Measurements from ENCODE around the gene DUOXA1.

DUOXA1 gene, protein sequence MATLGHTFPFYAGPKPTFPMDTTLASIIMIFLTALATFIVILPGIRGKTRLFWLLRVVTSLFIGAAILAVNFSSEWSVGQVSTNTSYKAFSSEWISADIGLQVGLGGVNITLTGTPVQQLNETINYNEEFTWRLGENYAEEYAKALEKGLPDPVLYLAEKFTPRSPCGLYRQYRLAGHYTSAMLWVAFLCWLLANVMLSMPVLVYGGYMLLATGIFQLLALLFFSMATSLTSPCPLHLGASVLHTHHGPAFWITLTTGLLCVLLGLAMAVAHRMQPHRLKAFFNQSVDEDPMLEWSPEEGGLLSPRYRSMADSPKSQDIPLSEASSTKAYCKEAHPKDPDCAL

DNA sequence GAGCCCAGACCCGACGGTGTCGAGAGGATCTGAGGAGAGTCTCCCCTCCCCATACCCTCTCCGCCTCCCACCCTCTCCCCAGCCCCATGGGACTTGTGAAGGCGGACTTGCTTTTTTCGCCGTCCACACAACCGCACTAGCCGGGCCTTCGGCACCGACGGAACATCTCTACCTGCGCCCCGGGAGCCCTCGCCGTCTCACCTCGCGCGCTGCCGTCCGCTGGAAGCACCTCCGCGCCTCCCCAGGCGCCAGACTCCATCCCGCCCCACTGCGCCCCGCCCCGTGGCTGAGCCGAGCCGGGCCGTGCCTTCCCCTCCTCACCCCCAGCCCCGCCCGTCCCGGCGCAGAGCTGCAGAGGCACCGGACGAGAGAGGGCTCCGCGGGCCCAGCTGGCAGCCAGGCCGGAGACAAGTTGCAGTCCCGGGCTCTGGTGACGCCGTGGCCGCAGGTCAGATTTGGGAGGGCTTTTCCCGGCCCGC, at the start of gene DUOXA1, which contains the start of gene DUOX1:
Gene DUOXA1 (minus strand): TSS at position 229 of the 479 bp plus-strand sequence. CDS start 6,865 bp downstream, outside the sequence.
Gene DUOX1 (plus strand): TSS at position 344 of the 479 bp plus-strand sequence. CDS start 1,973 bp downstream, outside the sequence.
- no peak for DNase-seq (ENCODE audit: low read depth in 3 of 3, low spot score in 1 of 3)

DNA sequence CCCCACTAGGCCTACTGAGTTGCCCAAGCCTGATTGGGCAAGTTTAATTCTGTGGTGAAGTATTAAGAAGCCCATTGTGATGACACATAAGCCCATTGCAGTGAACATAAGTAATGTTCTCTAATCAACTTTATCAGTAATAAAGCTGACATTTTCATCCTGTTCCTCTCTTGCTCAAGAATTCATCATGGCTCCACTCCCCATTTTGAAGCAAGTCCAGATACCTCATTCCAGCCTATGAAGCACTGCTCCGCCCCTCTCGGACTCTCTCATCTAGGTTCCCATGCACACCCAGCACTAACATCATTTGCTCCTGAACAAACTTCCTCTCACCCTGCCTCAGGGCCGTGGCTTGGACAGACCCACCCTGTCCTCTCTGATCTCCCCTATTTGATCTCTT, 47.6 kb upstream of the DUOXA1 start:
- no peak for DNase-seq (ENCODE audit: low read depth in 3 of 3, low spot score in 1 of 3)

DNA sequence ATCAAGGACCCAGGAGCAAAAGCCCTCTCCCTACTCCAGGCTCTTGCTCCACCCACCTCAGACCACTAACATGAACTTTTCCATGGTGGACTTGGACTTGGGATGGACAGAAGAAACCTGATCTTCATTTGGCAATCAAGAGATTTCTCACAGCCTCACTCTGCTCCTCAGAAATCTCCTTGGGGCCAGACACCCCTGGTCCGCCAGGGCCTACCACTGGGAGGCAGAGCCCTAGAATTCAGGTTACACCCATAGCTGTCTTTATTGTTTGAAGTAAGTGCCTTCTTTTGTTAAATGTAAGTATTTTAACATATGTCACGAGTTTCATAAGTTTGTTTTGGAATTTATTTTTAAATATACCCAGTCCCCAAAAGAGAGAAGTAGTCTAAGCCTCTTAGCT, 44.9 kb upstream of the DUOXA1 start:
- DNase-seq (ENCODE audit: low read depth in 3 of 3, low spot score in 1 of 3), result no peak

DNA sequence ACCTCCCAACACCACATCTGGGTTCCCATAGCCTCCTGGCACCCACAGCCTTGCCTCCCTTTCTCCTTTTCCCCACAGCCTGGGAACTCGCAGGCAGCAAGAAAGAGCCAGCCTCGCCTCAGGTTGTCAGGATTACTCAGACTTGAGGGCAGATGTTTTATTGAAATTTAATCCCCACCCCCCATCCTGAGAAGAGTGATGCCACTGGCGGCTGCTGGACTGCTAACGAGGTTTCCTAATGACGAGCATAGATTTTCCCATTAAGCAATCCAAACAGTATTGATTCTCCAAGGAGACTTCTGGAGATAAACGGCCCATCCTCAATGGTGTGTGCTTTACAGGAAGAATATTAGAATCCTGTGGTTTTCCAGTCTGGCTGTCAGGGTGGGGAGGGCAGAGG, 44.4 kb upstream of the DUOXA1 start:
- DNase-seq (ENCODE audit: low read depth in 3 of 3, low spot score in 1 of 3), result no peak

DNA sequence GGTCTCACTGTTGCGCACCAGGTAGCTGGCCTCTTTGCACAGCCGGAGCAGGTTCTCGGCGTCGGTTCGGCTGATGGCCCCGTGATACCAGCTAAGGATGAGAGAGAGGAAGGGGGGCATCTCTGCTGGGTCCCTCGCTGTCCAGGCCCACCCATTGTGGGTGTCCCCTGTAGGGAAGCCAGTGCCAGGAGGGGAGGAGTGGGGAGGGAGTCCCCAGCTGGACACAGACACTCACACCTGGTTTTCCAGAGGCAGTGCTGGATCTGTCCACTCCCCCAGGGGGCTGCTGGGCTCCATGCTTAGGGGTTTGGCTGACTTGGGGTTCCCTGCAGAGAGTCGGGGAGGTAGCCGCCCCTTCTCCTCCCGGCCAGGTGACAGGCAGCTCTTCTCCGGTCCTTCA, 42.2 kb upstream of the DUOXA1 start:
- DNase-seq (ENCODE audit: low read depth in 3 of 3, low spot score in 1 of 3), result no peak

DNA sequence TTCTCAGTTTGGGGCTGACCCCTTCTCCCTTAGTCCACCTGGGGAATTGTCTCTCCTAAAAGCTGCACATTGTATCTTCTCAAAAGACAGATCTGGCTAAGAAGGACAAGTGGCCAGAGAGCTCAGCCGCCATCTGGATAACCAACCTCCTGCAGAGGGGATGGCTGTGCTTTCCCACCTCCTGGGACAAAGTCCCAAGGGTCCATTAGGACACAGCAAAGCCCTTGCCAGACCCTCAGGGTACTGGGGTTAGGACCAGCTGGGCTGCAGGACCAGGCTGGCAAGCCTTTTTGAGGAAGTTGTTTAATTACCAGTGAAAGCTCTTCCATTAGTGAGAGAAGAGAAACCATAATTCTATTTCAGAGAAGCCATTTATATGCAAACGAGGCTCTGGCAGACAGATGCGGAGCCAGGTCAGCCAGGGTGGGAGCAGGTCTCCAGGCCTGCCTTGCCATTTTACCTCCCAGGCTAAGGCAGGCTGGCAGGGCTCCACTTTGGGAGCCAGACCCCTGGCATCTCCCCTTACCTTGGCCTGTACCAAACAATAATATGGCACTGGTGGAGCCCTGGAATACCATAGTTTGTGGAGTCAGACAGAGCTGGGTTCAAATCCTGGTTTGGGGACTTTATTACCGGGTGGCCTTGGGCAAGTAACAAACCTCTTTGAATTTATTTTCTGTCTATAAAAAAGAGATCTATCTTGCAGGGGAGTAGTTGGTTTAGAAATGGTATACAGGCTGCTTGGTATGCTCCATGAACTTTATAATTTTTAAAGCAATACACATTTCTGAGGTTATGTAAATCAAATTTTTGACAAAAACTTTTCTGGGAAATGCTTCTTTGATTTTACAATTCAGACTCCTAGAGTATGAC, 40.2 kb upstream of the DUOXA1 start:
- DNase-seq (ENCODE audit: low read depth in 3 of 3, low spot score in 1 of 3), result no peak

DNA sequence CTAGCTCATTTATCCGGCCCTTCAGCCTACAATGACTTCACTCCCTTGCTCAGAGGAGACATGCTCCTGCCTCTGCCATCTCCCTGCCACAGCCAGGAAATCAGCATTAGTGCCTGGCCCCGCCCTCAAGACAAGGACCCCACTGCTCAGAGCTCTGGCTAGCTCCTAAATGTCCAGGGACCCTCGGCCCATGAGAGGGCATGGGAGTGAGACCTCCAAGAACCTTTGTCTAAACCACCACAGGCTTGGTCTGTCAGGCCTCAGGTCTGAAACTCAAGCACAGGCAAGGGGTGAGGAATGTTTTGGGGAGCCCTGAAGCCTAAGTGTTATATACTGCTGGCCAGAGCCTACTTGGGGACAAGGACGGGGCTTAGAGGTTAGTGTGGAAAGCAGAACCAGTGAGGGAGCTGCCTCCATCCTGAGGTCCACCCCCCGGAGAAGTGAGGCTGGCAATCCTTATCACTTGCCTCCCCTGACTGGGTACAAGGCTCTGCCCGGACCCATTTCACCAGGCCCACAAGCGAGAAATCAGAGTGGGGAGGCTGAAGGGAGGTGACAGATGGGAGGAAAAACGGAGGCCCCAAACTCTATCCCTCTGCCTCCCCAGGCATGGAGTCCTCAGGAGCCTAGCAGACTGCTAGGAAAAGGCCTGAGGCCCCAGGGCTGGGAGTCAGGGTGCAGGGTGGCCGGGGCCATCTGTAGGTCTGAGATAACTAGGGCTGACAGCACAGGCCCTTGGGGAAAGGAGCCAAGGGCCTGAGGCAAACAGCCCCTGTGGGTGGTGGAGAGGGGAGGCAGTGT, 39.3 kb upstream of the DUOXA1 start:
- no peak for DNase-seq (ENCODE audit: low read depth in 3 of 3, low spot score in 1 of 3)

DNA sequence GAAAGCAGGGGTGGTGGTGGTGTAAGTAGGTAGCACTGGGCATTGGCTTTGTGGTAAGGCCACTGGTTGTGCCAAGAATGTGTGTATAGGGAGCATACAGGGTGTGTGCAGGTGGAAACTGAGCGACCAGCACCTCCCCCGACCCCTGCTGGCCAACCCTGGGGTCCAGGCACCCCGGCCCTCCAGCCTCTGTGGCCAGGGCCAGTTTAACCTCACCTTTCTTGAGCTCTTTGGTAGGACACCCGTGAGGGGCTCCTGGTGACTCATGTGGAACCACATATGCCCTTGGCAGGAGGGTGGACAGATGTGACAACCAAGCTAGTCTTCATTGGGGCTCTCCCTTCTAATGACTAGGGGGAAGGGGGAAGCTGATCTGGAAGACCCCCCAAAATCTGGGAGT, 38.6 kb upstream of the DUOXA1 start:
- no peak for DNase-seq (ENCODE audit: low read depth in 3 of 3, low spot score in 1 of 3)

DNA sequence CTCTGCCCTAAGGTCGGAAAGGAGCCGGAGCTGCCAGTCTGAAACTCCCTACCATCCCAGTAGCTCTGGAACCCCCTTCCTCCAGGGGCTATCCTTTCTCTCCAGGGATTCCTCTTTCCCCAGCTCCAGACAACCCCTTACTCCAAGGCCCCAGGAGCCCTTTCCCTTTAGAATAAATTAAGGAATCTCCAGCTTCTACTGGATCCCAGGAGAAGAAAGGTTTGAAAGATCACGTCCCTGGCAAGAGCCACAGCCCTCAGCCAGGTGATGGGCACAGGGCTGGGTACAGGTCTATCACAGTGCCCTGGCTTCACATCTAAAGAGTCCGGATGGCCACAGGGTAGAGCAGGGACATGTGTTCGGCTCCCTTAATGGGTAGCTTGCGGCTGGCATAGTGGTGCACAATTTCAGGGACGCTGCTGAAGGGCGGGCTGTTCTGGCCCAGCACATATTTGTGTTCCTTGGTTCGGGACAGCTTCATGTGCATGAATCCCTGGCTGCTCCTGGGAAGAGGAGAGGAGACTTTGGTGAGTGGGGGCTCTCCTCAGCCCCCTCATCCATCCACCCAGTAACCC, 38.0 kb upstream of the DUOXA1 start:
- DNase-seq (ENCODE audit: low read depth in 3 of 3, low spot score in 1 of 3), result no peak

DNA sequence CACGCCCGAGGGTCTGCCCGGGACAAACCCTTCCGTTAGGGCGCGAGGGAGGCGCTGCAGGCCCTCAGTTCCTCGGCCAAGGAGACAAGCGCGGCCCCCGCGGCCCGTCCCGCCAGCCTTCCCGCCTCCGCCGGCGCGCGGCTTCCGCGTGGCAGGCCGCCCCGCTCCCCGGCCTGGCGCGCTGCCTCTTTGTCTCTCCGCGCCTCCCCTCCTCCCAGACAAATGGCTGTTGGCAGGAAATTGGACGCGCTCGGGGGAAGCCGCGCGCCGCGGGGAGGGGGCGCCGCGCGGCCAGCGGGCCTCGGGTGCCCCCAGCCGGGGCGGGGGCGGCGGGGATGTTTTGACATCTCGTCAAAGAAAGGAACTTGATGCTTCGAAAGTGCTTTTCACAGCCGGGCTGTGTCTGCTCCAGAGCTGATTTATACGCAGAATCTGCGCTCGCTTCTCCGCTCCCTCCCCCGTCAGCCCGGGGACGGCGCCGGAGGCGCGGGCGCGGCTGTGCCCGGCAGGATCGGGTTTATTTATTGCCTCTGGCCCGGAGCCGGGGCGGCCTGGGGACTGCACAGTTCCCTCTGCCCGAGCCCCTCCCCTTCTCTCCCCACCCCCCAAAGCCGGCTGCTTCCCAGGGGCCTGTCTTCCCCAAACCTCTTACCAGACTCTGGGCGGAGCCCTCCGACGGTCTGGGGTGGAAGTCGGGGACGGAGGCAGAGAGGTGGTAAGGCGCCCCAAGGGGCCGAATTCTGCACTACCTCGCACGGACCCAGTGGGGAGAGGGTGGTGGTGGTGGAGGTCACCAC, 37.4 kb upstream of the DUOXA1 start:
- peak; percentile 53 to 65 (median 62) for DNase-seq (ENCODE audit: low read depth in 3 of 3, low spot score in 1 of 3)

DNA sequence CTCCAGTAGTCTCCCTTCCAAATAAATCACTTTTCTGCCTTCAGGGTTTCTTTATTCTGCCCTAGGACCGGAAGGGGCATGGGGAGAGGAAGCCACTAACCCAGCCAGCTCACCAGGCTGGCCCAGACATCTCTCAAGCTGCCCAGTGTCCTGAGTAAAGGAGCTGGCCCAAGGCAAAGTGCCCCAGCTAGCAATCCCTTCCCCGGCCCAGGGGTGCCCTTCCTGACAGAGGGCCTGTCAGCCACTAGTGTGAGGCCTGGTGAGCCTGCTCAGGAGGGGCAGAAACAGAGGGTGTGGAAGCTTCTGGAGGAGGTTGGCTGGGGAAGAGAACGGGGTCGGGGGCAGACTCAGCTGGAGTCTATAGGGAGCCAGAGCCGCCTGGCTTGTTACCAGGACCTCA, 35.9 kb upstream of the DUOXA1 start:
- no peak for DNase-seq (ENCODE audit: low read depth in 3 of 3, low spot score in 1 of 3)

DNA sequence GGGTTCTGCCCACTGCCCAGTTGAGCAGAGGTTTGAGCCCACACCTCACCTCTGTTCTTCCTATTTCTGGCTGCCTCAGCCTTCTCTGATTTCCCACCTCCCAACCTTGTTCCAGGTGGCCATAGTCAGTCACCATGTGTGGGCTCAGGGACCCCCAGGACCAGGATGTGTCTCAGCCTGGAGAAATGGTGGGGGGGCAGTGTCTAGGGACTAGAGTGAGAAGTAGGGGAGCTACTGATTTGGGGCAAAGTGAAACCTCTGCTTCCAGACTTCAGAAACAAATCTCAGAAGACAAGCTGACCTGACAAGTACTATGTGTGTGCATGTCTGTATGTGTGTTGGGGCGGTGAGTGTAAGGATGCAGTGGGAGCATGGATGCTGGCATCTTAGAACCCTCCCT, 35.2 kb upstream of the DUOXA1 start:
- DNase-seq (ENCODE audit: low read depth in 3 of 3, low spot score in 1 of 3), result no peak

DNA sequence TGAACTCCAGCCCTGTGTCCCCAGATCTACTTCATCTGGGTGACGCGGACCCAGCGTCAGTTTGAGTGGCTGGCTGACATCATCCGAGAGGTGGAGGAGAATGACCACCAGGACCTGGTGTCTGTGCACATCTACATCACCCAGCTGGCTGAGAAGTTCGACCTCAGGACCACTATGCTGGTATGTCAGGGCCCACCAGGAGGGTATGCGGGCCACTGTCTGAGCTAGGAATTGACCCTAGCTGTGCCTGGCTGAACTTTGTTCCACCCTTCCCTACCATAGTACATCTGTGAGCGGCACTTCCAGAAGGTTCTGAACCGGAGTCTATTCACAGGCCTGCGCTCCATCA, 33.8 kb upstream of the DUOXA1 start:
- DNase-seq (ENCODE audit: low read depth in 3 of 3, low spot score in 1 of 3), result no peak

DNA sequence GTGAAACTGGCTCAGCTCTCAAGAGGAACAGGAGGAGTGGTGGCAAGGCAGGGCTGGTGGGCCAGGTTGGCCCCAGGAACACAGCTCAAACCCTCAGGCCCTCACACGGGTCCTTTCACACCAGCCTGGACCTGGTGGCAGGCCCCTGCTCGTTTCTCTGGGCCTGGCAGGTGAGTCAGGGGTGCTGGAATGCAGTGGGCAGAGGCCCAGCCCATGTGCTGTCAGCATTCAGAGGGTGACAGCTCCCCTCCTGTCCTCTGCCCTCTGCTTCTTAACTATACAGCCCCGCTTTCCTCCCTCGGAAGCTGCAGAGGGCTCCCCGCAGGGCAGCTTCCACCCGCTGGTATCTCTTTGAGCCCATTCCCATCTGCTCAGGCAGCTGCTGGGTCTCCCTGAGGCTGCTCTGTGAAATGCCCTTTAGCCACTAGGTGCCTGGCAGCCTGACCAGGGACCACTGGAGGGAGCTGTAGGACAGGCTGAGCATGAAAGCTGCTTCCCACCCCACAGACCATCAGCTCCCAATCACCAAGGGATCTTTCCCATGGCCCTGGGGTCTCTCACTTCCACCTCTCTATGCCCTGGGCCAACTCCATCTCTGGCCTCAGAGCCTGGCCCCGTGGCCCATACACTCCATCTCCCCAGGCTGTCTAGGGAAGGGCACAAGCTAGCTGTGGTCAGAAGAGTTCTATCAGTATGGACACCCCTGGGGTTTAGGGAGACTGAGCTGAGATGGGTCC, 33.3 kb upstream of the DUOXA1 start:
- peak; percentile 9 to 29 (median 28) for DNase-seq (ENCODE audit: low read depth in 3 of 3, low spot score in 1 of 3)

DNA sequence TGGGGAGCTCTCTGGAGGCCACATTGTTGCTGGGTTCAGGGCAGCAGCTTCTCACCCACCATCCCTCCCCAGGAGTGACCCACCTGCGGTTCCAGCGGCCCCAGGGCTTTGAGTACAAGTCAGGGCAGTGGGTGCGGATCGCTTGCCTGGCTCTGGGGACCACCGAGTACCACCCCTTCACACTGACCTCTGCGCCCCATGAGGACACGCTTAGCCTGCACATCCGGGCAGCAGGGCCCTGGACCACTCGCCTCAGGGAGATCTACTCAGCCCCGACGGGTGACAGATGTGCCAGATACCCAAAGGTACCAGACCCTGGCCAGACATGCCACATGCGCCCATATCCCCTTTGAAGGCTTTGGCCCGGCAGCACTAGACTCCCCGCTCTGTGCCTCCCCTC, 32.0 kb upstream of the DUOXA1 start:
- no peak for DNase-seq (ENCODE audit: low read depth in 3 of 3, low spot score in 1 of 3)

DNA sequence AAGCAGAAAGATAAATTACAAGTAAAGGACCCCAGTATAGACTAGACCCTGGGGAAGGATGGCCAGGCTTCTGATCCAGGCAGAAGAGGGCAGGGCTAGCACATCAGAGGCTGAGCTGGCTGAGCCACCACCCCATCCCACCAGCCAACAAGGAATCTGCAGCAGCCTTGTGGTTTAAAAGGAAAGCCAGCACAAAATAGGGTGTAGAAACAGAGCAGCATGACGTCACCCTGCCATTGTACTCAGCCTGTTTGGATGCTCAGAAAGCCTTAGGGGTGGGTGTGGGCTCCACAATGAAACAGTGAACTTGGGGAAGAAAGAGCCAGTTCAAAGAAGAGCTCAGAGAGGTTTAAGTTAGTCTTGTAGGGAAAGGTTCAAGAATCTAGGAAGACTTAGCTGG, 28.3 kb upstream of the DUOXA1 start:
- no peak for DNase-seq (ENCODE audit: low read depth in 3 of 3, low spot score in 1 of 3)

DNA sequence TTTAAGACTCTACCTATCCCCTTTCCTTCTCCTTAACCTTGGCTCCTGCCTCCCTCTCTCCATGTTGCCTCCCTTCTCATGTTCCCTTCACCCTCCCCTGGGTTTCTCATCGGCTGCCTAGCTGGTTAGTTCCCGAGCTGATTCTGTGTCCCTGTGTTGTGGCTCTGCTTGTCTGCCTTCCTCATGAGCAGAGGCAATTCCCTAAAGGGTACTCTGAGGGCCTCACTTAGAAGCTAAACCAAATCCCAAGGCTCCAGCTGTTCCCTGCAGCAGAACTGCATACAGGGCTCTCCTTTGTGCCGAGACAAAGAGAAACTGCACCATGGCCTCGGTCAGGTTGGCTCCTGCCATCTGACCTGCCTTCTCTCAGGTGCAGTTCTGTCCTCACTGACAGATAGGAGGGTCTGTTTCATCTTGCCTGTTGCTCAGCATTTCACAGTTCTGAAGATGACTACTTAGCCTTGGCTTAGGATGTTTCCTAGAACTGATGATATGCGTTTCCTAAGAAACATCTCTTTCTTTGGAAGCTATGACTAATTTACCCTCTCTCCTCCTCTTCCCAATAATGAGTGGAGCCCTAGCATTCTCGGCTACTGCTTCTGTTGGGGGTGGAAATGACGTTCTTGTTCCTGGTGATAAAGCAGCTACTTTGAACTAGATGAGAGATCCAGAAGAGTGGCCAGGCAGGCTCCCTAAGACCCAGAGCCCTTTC, 27.2 kb upstream of the DUOXA1 start:
- no peak for DNase-seq (ENCODE audit: low read depth in 3 of 3, low spot score in 1 of 3)

DNA sequence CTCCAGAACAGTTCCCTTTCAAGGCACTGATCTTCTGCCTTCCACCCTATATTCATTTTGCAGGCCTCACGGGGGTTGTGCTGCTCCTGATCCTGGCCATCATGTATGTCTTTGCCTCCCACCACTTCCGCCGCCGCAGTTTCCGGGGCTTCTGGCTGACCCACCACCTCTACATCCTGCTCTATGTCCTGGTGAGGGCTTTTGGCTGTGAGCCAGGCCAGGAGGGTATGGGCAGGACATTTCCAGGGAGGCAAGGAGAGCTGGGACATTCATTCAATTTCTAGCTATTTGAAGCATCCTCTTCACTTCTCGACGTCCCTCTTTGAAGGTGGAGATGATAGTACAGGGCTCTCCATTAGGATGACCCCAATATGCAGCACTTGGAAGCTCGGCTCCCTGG, 26.1 kb upstream of the DUOXA1 start:
- DNase-seq (ENCODE audit: low read depth in 3 of 3, low spot score in 1 of 3), result no peak
